ENCODE measurements around the gene SLC15A3.

The SLC15A3 gene

GRCh38 chr11:60932605-60933356 lies 19.2 kb downstream of the SLC15A3 start:
- H3K4me3 ChIP-seq (ENCODE audit: low read length) = no peak overlapping the region
- TF ChIP-seq CTCF (IDR thresholded peaks at IDR 0.05; ENCODE audit: insufficient read depth, low read depth, low read length, missing control alignments) = no peak
- DNase-seq (ENCODE audit: low read depth) = no peak

DNA sequence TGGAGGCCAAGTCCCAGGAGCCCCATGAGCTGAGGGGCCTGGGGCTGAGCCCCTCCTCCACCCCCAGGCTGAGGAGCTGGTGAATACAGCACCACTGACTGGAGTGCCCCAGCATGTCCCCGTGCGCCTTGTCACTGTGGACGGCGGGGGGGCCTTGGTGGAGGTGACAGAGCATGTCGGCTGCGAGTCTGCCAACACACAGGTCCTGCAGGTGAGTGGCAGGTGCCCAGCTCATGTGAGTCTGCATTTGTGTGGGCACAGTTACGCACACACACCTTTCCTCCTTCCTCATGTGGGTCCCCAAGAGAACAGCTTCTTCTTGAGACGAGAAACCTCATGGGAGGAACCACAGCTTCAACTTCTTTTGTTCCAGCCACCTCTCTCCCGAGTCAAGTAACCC lies 20.1 kb downstream of the SLC15A3 start:
- no peak for DNase-seq (ENCODE audit: low read depth)
- TF ChIP-seq CTCF (IDR thresholded peaks at IDR 0.05; ENCODE audit: insufficient read depth, low read depth, low read length, missing control alignments) = no peak
- H3K4me3 ChIP-seq (ENCODE audit: low read length) = no peak overlapping the region

DNA sequence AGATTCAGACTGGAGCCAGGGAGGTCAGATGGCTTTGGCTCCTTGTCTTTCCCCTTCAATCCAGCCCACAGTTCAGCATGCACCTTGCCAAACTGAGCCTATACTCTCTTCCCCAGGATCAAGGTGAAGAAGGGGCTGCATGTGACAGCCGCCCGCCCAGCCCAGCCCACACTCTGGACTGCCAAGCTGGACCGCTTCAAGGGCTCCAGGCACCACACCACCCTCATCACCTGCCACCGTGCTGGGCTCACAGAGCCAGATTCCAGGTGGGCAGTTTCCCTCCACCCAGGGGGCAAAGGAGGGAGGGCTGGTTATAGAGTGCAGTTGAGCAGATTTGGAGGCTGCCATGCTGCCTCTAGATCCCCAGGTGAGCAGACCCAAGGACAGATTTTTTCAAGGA lies 21.6 kb downstream of the SLC15A3 start:
- no peak overlapping the region for H3K4me3 ChIP-seq (ENCODE audit: low read length)
- no peak for DNase-seq (ENCODE audit: low read depth)
- no peak for TF ChIP-seq CTCF (IDR thresholded peaks at IDR 0.05; ENCODE audit: insufficient read depth, low read depth, low read length, missing control alignments)

- no peak overlapping the region for H3K4me3 ChIP-seq (ENCODE audit: low read length)
- no peak for TF ChIP-seq CTCF (IDR thresholded peaks at IDR 0.05; ENCODE audit: insufficient read depth, low read depth, low read length, missing control alignments)
- no peak for DNase-seq (ENCODE audit: low read depth)
These were observed 22.2 kb downstream of the SLC15A3 start for GRCh38 chr11:60929764-60930163.

DNA sequence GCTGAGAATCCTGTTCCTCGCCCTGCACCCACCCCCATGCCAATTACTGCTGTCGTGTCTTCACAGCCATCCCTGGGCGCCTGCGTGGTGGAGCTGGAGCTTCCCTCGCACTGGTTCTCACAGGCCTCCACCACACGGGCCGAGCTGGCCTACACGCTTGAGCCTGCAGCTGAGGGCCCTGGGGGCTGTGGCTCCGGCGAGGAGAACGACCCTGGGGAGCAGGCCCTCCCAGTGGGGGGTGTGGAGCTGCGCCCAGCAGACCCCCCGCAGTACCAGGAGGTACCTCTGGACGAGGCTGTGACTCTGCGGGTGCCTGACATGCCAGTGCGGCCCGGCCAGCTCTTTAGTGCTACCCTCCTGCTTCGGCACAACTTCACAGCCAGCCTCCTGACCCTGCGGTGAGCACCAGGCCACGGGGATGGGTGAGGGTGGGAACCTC lies 23.4 kb downstream of the SLC15A3 start:
- H3K4me3 ChIP-seq (ENCODE audit: low read length) = no peak overlapping the region
- no peak for DNase-seq (ENCODE audit: low read depth)
- no peak for TF ChIP-seq CTCF (IDR thresholded peaks at IDR 0.05; ENCODE audit: insufficient read depth, low read depth, low read length, missing control alignments)

- no peak overlapping the region for H3K4me3 ChIP-seq (ENCODE audit: low read length)
- TF ChIP-seq CTCF (IDR thresholded peaks at IDR 0.05; ENCODE audit: insufficient read depth, low read depth, low read length, missing control alignments) = no peak
- no peak for DNase-seq (ENCODE audit: low read depth)
These were observed 24.4 kb downstream of the SLC15A3 start for GRCh38 chr11:60927600-60927999.

DNA sequence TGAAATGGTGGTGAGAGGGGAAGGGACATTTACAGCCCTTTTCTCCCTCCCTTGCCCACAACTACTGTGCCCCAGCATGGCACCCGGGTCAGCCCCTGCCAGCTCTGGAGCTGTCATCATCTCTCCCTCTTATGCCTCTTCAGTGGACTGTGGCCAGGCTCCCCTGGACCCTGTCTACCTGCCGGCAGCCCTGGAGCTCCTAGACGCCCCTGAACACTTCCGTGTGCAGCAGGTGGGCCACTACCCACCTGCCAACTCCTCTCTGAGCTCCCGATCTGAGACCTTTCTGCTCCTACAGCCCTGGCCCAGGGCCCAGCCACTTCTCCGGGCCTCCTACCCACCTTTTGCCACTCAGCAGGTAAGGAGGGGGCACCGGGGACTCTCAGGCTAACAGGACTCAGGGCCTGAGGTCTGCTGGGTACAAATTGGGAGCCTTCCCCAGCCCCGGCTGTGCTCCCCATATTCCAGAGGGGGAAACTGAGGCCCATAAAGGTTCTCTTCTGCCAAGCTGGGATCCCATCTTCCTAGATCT lies 24.8 kb downstream of the SLC15A3 start:
- DNase-seq (ENCODE audit: low read depth) = no peak

More for the DNA sequence above, 24.8 kb downstream of the SLC15A3 start:
- no peak for TF ChIP-seq CTCF (IDR thresholded peaks at IDR 0.05; ENCODE audit: insufficient read depth, low read depth, low read length, missing control alignments)
- H3K4me3 ChIP-seq (ENCODE audit: low read length) = no peak overlapping the region

All from epithelial cell of esophagus (primary cell).